GM23338 (cell line): ENCODE data around the gene CIB4.

Experiments used
- CREB1 ChIP-seq: fragments of 250-450 bp; sonication (Bioruptor Pico); IDR thresholded peaks from 2 replicates; pipeline ENCODE4 v1.5.0; 2020; ENCODE audit warnings: low read depth, mild to moderate bottlenecking, moderate library complexity
- EZH2 ChIP-seq: fragments of 200-600 bp; sonication (generic); IDR thresholded peaks from one replicate; pipeline ENCODE4 v1.8.0; 2017; ENCODE audit warnings: antibody characterized with exemption, mild to moderate bottlenecking, low read depth; ENCODE audit not compliant: unreplicated experiment
- EZH2phosphoT487 ChIP-seq: fragments of 200-600 bp; sonication (generic); IDR thresholded peaks from one replicate; pipeline ENCODE4 v1.8.1; 2018; ENCODE audit warnings: antibody characterized with exemption; ENCODE audit not compliant: unreplicated experiment
- POLR2AphosphoS5 ChIP-seq: IDR thresholded peaks from 2 replicates; pipeline ENCODE4 v1.6.1; 2016; ENCODE audit warnings: antibody characterized with exemption, low read depth
- STAT1 ChIP-seq: IDR thresholded peaks from one replicate; pipeline ENCODE4 v1.6.1; 2016; ENCODE audit warnings: antibody characterized with exemption; ENCODE audit not compliant: unreplicated experiment
- ZNF114 ChIP-seq: fragments of 250-450 bp; sonication (Bioruptor Pico); IDR thresholded peaks from 2 replicates; pipeline ENCODE4 v1.5.0; 2020; ENCODE audit warnings: mild to moderate bottlenecking, moderate library complexity
- ZNF331 ChIP-seq: fragments of 250-450 bp; sonication (Bioruptor Pico); IDR thresholded peaks from 2 replicates; pipeline ENCODE4 v1.5.0; 2020; ENCODE audit warnings: low read depth, mild to moderate bottlenecking, moderate library complexity
- TF ChIP-seq, protein P1 (sequence below), 2 experiments: fragments of 200-600 bp in 1 of 2; sonication (generic) in 1 of 2; conservative IDR thresholded peaks; 2 replicates each; pipeline versions ENCODE4 v1.5.1 to v1.6.1; 2016 to 2017; ENCODE audit warnings: antibody characterized with exemption in 2 of 2, low read depth in 2 of 2, mild to moderate bottlenecking in 2 of 2, moderate library complexity in 1 of 2
- TF ChIP-seq, protein P2 (sequence below): IDR thresholded peaks from 2 replicates; pipeline ENCODE4 v1.6.1; 2016; ENCODE audit warnings: antibody characterized with exemption
- TF ChIP-seq, protein P3 (sequence below): IDR thresholded peaks from one replicate; pipeline ENCODE4 v1.6.1; 2018; ENCODE audit warnings: antibody characterized with exemption; ENCODE audit not compliant: unreplicated experiment

DNA sequence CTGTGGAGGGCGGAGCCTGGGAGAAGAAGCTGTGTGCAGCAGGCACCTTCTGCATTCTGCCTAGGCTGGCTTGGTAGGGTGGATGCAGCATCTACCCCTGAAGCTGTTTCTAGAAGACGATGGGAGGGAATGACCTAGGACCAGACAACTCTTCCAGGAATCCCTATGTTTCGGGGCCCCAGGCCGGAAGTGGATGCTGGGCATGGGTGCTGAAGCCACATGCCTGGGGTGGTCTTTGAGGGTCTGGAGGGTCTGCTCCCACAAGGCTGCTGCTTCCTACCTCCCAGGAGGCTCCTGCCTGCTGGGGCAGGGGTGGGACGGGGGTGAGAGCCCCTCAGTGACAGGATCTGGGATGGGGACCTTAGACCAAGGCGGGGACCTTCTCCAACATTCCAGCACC, 61.0 kb downstream of the CIB4 start:
- TF ChIP-seq, protein P1, sequence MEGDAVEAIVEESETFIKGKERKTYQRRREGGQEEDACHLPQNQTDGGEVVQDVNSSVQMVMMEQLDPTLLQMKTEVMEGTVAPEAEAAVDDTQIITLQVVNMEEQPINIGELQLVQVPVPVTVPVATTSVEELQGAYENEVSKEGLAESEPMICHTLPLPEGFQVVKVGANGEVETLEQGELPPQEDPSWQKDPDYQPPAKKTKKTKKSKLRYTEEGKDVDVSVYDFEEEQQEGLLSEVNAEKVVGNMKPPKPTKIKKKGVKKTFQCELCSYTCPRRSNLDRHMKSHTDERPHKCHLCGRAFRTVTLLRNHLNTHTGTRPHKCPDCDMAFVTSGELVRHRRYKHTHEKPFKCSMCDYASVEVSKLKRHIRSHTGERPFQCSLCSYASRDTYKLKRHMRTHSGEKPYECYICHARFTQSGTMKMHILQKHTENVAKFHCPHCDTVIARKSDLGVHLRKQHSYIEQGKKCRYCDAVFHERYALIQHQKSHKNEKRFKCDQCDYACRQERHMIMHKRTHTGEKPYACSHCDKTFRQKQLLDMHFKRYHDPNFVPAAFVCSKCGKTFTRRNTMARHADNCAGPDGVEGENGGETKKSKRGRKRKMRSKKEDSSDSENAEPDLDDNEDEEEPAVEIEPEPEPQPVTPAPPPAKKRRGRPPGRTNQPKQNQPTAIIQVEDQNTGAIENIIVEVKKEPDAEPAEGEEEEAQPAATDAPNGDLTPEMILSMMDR (conservative IDR thresholded peaks at IDR 0.05; ENCODE audit: low read depth in 2 of 2) = no peak
- TF ChIP-seq POLR2AphosphoS5 (no peak), ZNF114 (CRISPR knock-in tag) (no peak), ZNF331 (CRISPR knock-in tag) (no peak), EZH2 (no peak), STAT1 (no peak), EZH2phosphoT487 (no peak), CREB1 (CRISPR knock-in tag) (no peak)
- TF ChIP-seq, protein P2, sequence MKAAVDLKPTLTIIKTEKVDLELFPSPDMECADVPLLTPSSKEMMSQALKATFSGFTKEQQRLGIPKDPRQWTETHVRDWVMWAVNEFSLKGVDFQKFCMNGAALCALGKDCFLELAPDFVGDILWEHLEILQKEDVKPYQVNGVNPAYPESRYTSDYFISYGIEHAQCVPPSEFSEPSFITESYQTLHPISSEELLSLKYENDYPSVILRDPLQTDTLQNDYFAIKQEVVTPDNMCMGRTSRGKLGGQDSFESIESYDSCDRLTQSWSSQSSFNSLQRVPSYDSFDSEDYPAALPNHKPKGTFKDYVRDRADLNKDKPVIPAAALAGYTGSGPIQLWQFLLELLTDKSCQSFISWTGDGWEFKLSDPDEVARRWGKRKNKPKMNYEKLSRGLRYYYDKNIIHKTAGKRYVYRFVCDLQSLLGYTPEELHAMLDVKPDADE = no peak
- TF ChIP-seq, protein P3, sequence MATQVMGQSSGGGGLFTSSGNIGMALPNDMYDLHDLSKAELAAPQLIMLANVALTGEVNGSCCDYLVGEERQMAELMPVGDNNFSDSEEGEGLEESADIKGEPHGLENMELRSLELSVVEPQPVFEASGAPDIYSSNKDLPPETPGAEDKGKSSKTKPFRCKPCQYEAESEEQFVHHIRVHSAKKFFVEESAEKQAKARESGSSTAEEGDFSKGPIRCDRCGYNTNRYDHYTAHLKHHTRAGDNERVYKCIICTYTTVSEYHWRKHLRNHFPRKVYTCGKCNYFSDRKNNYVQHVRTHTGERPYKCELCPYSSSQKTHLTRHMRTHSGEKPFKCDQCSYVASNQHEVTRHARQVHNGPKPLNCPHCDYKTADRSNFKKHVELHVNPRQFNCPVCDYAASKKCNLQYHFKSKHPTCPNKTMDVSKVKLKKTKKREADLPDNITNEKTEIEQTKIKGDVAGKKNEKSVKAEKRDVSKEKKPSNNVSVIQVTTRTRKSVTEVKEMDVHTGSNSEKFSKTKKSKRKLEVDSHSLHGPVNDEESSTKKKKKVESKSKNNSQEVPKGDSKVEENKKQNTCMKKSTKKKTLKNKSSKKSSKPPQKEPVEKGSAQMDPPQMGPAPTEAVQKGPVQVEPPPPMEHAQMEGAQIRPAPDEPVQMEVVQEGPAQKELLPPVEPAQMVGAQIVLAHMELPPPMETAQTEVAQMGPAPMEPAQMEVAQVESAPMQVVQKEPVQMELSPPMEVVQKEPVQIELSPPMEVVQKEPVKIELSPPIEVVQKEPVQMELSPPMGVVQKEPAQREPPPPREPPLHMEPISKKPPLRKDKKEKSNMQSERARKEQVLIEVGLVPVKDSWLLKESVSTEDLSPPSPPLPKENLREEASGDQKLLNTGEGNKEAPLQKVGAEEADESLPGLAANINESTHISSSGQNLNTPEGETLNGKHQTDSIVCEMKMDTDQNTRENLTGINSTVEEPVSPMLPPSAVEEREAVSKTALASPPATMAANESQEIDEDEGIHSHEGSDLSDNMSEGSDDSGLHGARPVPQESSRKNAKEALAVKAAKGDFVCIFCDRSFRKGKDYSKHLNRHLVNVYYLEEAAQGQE = no peak
